Tibial artery (tissue), 4 donors: ENCODE measurements around the gene MEIS2.

ENCODE experiments used
- DNase-seq, 2 donors: peaks; one replicate each; pipeline ENCODE4 v3.0.0-alpha.2; 2019
- H3K27ac ChIP-seq, 2 donors: fragments of 200-600 bp; sonication (generic) in 1 of 2; 1 replicate in 1 of 2; 2 replicates in 1 of 2; pipeline ENCODE4 v1.5.1; 2018 to 2019; ENCODE audit warnings: mild to moderate bottlenecking in 1 of 2
- H3K27me3 ChIP-seq, 2 donors: fragments of 200-600 bp; sonication (generic) in 1 of 2; one replicate each; pipeline versions ENCODE4 v1.5.1 to v1.6.0; 2016 to 2019
- H3K36me3 ChIP-seq, 3 donors: fragments of 200-600 bp; sonication (generic) in 2 of 3; one replicate each; pipeline ENCODE4 v1.5.1; 2016 to 2019; ENCODE audit warnings: mild to moderate bottlenecking in 2 of 3
- H3K4me1 ChIP-seq, 4 donors: fragments of 200-600 bp; sonication (generic) in 2 of 4; 1 replicate in 3 of 4; 2 replicates in 1 of 4; pipeline ENCODE4 v1.5.1; 2016 to 2019
- H3K4me3 ChIP-seq, 2 donors: fragments of 200-600 bp; sonication (generic) in 1 of 2; 1 replicate in 1 of 2; 2 replicates in 1 of 2; pipeline ENCODE4 v1.5.1; 2018 to 2019; ENCODE audit warnings: mild to moderate bottlenecking in 2 of 2
- H3K9me3 ChIP-seq, 3 donors: fragments of 200-600 bp; sonication (generic) in 1 of 3; one replicate each; pipeline ENCODE4 v1.5.1; 2016 to 2019
- intact Hi-C: fragments of 100-400 bp; cut with DNase I; formaldehyde crosslinking; loops from one replicate; pipeline ENCODE4 v1.15.0; 2023; ENCODE audit warnings: low total_unique reads
- TF ChIP-seq, protein P1 (sequence below), 2 experiments: fragments of 200-600 bp in 1 of 2; fragments of 450-650 bp in 1 of 2; IDR thresholded peaks; one replicate each; pipeline ENCODE4 v1.5.1; 2017 to 2019; ENCODE audit warnings: antibody characterized with exemption in 2 of 2, mild to moderate bottlenecking in 1 of 2, moderate library complexity in 1 of 2

MEIS2 gene

DNA sequence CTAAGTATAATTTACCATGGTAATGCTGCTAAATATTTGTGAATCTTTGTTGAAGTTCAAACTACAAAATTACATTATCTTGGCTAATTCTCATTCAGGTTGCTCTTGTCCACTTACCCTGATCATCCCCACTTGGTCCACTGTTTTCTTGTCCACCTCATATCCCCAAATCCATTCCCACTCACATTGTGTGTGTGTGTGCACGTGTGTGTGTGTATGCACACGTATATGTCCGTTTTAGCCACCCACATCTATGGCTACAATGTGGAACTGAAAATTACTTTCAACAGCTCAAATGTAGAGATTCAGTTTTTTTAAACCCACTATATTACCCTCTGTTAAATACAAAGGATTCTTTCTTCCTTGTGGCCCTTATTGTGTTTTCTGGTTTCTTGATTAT lies 15.2 kb upstream of the MEIS2 start:
- TF ChIP-seq, protein P1, sequence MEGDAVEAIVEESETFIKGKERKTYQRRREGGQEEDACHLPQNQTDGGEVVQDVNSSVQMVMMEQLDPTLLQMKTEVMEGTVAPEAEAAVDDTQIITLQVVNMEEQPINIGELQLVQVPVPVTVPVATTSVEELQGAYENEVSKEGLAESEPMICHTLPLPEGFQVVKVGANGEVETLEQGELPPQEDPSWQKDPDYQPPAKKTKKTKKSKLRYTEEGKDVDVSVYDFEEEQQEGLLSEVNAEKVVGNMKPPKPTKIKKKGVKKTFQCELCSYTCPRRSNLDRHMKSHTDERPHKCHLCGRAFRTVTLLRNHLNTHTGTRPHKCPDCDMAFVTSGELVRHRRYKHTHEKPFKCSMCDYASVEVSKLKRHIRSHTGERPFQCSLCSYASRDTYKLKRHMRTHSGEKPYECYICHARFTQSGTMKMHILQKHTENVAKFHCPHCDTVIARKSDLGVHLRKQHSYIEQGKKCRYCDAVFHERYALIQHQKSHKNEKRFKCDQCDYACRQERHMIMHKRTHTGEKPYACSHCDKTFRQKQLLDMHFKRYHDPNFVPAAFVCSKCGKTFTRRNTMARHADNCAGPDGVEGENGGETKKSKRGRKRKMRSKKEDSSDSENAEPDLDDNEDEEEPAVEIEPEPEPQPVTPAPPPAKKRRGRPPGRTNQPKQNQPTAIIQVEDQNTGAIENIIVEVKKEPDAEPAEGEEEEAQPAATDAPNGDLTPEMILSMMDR (IDR thresholded peaks at IDR 0.05): no peak
- Histone ChIP-seq H3K4me1 (peaks cover 0 to 3% (median under 1%) of the 10 kb centered on the region in 4 donors), H3K9me3 (no peaks in the 10 kb centered on the region), H3K27me3 (no peaks in the 10 kb centered on the region), H3K36me3 (no peaks in the 10 kb centered on the region), H3K27ac (no peak overlapping the region), H3K4me3 (no peak overlapping the region)
- intact Hi-C loops: no loop called here
- DNase-seq: no peak

DNA sequence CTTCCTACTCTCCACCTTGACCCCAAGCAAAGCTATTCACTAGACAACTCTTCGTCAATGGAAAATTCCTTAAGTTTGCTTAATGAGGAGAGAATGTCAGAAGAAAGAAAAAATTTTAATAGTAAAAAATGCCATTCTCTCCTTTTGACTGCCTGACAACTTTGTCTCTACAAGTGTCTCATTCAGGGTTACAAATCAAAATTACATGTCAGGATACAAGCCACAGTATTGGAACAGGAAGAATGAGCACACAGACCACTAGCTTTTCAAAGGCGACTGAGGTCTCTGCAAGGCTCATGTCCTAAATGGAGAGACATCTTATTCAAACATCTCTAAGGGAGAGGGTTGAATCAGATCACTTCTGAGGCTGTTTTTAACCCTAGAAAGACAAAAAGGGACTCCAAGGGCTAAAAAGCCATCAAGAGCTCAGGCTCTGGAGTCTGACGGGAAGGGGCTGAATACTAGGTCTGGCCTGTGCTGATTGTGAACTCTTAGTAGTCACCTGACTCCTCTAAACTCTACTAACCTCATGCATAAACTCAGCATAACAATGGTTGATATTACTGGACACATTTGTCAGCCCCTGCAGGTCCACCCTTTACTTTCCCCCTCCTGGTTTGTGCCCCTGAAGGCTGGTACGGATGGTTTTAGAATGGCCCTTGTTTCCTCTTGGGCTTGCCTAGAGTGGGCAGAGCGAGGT lies 12.8 kb upstream of the MEIS2 start:
- Histone ChIP-seq H3K27me3 (no peaks in the 10 kb centered on the region), H3K36me3 (no peaks in the 10 kb centered on the region), H3K9me3 (no peaks in the 10 kb centered on the region), H3K4me1 (peaks cover 0 to 9% (median 2%) of the 10 kb centered on the region in 4 donors), H3K4me3 (no peak overlapping the region), H3K27ac (no peak overlapping the region)
- TF ChIP-seq, protein P1 (IDR thresholded peaks at IDR 0.05): no peak
- DNase-seq: no peak
- intact Hi-C loops: no loop called here

DNA sequence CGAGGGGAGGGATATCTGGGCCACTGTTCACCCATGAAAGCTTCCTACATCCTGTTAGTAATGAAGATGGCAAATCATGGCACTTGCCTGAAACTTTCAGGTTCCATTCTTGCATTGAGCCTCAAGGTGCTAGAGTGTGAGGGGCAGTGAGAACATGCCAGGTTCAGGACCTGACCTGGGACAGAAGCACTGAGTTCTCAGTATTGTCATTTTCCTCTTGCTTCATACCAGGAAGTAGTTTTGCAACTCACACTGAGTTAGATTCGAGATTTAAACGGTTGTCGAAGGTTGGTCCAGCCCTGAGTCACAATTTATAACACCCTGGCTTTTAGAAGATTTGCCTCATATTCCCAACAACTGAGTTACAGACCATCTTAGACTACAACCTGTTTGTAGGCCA lies 11.8 kb upstream of the MEIS2 start:
- TF ChIP-seq, protein P1 (IDR thresholded peaks at IDR 0.05): no peak
- Histone ChIP-seq H3K4me3 (no peak overlapping the region), H3K27me3 (no peaks in the 10 kb centered on the region), H3K9me3 (no peaks in the 10 kb centered on the region), H3K36me3 (no peaks in the 10 kb centered on the region), H3K27ac (no peak overlapping the region), H3K4me1 (peaks cover 0 to 9% (median 2%) of the 10 kb centered on the region in 4 donors)
- DNase-seq: no peak
- intact Hi-C loops: no loop called here

DNA sequence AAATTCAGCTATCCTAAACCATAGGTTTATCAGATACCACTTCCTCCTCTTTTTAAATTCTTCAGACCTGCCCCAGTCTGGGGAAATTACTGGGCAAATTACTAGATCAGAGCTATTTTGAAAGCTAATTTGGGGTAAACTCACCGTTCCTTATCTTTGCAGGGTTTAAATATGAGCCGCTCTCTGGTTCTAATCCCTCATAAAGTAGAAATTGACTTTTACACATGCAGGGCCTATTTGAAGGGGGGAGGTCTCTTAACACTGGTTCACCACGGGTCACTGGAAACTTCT lies 11.0 kb upstream of the MEIS2 start:
- peak overlapping the region in 1 of 2 donors; percentile 58 for H3K4me3 ChIP-seq
- DNase-seq: no peak
- H3K4me1 ChIP-seq: peaks cover 0 to 11% (median 4%) of the 10 kb centered on the region in 4 donors
- no peaks in the 10 kb centered on the region for H3K27me3 ChIP-seq
- no peak overlapping the region for H3K27ac ChIP-seq
- H3K36me3 ChIP-seq: no peaks in the 10 kb centered on the region
- TF ChIP-seq, protein P1 (IDR thresholded peaks at IDR 0.05): no peak
- intact Hi-C loops: no loop called here
- H3K9me3 ChIP-seq: no peaks in the 10 kb centered on the region

DNA sequence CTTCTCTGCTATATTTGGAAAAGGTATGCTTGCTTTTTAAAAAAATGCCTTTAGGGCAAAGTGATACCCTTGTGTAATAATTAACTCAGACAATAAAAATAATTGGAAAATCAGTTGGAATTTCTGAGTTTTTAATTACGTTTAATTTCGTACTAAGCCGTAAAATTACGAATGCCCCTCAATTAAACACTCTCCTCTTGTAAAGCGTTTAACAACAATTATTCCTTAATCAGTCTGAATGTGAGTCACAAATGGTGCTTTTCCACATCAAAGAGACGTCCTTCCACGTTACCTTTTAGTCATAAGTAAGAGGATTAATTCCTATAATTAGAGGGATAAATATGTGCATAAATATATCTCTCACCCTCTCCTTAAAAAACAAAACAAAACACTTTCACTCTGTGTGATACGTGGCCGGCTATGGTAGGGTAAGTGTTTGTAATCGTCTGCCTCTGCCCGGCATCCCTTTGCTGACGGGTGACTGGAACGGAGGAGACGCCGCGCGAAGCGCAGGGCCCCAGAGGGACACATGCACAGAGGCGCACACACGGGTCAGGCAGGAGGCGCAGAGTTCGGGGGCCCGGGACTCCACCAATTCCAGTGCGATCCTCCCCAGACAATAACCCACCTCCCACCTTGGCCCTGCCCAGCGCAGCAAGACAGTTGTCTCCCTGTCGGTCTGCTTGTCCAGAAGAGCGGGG lies 9.7 kb upstream of the MEIS2 start:
- H3K27me3 ChIP-seq: no peaks in the 10 kb centered on the region
- no peak for DNase-seq

More for the DNA sequence above, 9.7 kb upstream of the MEIS2 start:
- Histone ChIP-seq H3K4me1 (peaks cover 0 to 11% (median 4%) of the 10 kb centered on the region in 4 donors), H3K36me3 (no peaks in the 10 kb centered on the region), H3K27ac (no peak overlapping the region), H3K4me3 (peak overlapping the region; percentile 37 to 58), H3K9me3 (no peaks in the 10 kb centered on the region)
- TF ChIP-seq, protein P1 (IDR thresholded peaks at IDR 0.05): no peak
- intact Hi-C loops: loop anchor here (10.0 kb wide), 1 partner anchor 225 kb away; no protein-coding TSS in a partner anchor
